ENCODE measurements around the gene ASPA. TPM values are rescaled to one million over a fixed set of nuclear protein-coding genes. Genes with fewer than 3 reads are reported as not detected.
"Not testable (repeated sequence)": the region's sequence is repeated elsewhere in the genome, so short reads cannot be mapped to it uniquely, and the experiment has no call there.

ASPA gene
- total and polyA plus RNA-seq, 2 donors (not counting 1 experiment from before 2014, with no cell fraction given), result 1.3 to 5.4 TPM

DNA sequence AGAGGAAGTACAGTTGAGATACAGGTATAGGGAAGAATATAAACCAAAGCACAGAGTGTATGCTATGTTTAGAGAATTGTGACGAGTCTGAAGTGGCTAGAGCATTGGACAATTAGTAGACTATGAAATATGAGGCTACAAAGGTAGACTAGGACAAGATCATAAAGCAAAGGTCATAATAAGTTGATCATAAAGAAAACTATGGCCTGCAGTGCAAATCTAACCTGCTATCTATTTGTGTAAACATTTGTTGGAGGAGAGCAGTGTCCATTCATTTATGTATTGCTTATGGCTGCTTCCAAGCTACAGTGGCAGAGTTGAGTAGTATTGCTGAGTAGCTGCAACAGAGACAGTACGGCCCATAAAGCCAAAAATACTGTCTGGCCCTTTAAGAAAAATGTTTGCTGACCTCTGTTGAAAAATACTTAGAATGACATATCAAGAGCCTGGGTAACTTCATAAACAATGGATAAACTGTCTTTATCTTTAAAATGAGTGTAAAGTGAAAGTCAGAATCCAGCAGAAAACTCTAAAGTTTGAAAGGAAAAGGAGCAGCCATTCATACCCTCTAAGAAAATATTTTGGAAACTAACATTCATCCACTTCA lies 27.6 kb upstream of the ASPA start:
- peak in 1 of 2 donors; percentile 6 for DNase-seq (ENCODE audit: low read depth in 2 of 2)

DNA sequence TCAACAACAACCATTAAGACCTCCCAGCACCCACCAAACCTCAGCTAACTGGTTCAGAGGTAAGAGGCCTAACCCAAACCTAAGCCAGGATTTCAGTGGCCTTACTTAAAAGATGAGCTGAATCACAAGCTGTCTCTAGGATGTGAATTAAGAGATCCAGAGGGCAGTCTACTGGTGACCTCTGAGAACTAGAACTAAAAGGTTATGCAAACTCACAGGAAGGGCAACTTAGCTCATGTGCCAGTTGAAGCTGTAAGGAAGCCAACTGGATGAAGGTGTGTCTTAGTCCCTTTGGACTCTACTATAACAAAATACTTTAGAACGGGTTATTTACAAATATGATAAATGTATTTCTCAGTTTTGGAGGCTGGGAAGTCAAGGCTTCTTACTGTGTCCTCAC lies 9.4 kb upstream of the ASPA start:
- H3K4me2 ChIP-seq (ENCODE audit: extremely low read depth, insufficient read depth, low read length); H3K9ac ChIP-seq (ENCODE audit: insufficient read depth, low read length); H3K27me3 ChIP-seq (ENCODE audit: control insufficient read depth, insufficient read depth, low read length); H3K4me3 ChIP-seq (replicated peaks in 1 of 4; ENCODE audit: control extremely low read depth in 1 of 4, insufficient read depth in 1 of 4, low read depth in 3 of 4, low read length in 4 of 4); H3K4me1 ChIP-seq (ENCODE audit: control insufficient read depth, extremely low read depth, insufficient read depth, low read length); H4K20me1 ChIP-seq (ENCODE audit: control insufficient read depth, extremely low read depth, insufficient read depth, low read length); H2AFZ ChIP-seq (ENCODE audit: low read length); H3K27ac ChIP-seq (ENCODE audit: insufficient read depth, low read length); DNase-seq (ENCODE audit: low read depth in 2 of 2); H3K79me2 ChIP-seq (ENCODE audit: control insufficient read depth, insufficient read depth, low read length); H3K36me3 ChIP-seq (ENCODE audit: control insufficient read depth, insufficient read depth, low read length); H3K9me3 ChIP-seq (ENCODE audit: control insufficient read depth, insufficient read depth, low read depth, low read length): not testable (repeated sequence)

More for the DNA sequence above, 27.6 kb upstream of the ASPA start:
- Histone ChIP-seq H3K79me2 (ENCODE audit: control insufficient read depth, insufficient read depth, low read length) (no peaks in the 10 kb centered on the region), H3K27ac (ENCODE audit: insufficient read depth, low read length) (no peak overlapping the region), H3K9ac (ENCODE audit: insufficient read depth, low read length) (no peak overlapping the region), H3K9me3 (ENCODE audit: control insufficient read depth, insufficient read depth, low read depth, low read length) (no peaks in the 10 kb centered on the region), H3K36me3 (ENCODE audit: control insufficient read depth, insufficient read depth, low read length) (no peaks in the 10 kb centered on the region), H2AFZ (ENCODE audit: low read length) (no peak overlapping the region), H3K4me1 (ENCODE audit: control insufficient read depth, extremely low read depth, insufficient read depth, low read length) (no peaks in the 10 kb centered on the region), H3K4me3 (replicated peaks in 1 of 4; ENCODE audit: control extremely low read depth in 1 of 4, insufficient read depth in 1 of 4, low read depth in 3 of 4, low read length in 4 of 4) (no peak overlapping the region), H4K20me1 (ENCODE audit: control insufficient read depth, extremely low read depth, insufficient read depth, low read length) (no peaks in the 10 kb centered on the region), H3K4me2 (ENCODE audit: extremely low read depth, insufficient read depth, low read length) (no peak overlapping the region), H3K27me3 (ENCODE audit: control insufficient read depth, insufficient read depth, low read length) (no peaks in the 10 kb centered on the region)
- no peak for TF ChIP-seq EZH2 (IDR thresholded peaks at IDR 0.05; ENCODE audit: low read length, missing control alignments)
- TF ChIP-seq, protein P1, sequence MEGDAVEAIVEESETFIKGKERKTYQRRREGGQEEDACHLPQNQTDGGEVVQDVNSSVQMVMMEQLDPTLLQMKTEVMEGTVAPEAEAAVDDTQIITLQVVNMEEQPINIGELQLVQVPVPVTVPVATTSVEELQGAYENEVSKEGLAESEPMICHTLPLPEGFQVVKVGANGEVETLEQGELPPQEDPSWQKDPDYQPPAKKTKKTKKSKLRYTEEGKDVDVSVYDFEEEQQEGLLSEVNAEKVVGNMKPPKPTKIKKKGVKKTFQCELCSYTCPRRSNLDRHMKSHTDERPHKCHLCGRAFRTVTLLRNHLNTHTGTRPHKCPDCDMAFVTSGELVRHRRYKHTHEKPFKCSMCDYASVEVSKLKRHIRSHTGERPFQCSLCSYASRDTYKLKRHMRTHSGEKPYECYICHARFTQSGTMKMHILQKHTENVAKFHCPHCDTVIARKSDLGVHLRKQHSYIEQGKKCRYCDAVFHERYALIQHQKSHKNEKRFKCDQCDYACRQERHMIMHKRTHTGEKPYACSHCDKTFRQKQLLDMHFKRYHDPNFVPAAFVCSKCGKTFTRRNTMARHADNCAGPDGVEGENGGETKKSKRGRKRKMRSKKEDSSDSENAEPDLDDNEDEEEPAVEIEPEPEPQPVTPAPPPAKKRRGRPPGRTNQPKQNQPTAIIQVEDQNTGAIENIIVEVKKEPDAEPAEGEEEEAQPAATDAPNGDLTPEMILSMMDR (conservative IDR thresholded peaks at IDR 0.05 in 1 of 2, IDR thresholded peaks at IDR 0.05 in 1 of 2; ENCODE audit: low read depth in 1 of 2, low read length in 2 of 2), result no peak

DNA sequence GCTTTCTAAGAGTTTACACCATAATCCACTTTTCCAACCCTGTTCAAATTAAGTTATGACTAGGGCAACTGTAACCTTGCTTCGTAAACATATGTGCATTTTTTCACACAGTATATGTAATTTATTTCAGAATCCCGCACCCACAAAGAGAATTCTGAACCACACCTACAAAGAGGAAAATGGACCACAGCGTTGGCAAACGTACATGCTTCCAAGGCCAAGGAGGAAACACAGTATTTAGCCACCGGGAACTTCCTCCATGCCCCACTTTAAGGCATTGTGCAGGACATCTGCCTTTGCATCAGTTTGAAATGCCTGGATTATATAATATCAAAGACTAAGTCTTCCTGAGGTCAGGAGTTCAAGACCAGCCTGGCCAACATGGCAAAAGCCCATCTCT lies 6.3 kb upstream of the ASPA start:
- no peaks in the 10 kb centered on the region for H4K20me1 ChIP-seq (ENCODE audit: control insufficient read depth, extremely low read depth, insufficient read depth, low read length)
- TF ChIP-seq EZH2 (IDR thresholded peaks at IDR 0.05; ENCODE audit: low read length, missing control alignments), result no peak
- TF ChIP-seq, protein P1 (conservative IDR thresholded peaks at IDR 0.05 in 1 of 2, IDR thresholded peaks at IDR 0.05 in 1 of 2; ENCODE audit: low read depth in 1 of 2, low read length in 2 of 2), result no peak
- H3K4me2 ChIP-seq (ENCODE audit: extremely low read depth, insufficient read depth, low read length), result no peak overlapping the region
- DNase-seq (ENCODE audit: low read depth in 2 of 2), result no peak
- H3K36me3 ChIP-seq (ENCODE audit: control insufficient read depth, insufficient read depth, low read length), result no peaks in the 10 kb centered on the region
- no peaks in the 10 kb centered on the region for H3K4me1 ChIP-seq (ENCODE audit: control insufficient read depth, extremely low read depth, insufficient read depth, low read length)
- H3K27me3 ChIP-seq (ENCODE audit: control insufficient read depth, insufficient read depth, low read length), result no peaks in the 10 kb centered on the region
- no peaks in the 10 kb centered on the region for H3K79me2 ChIP-seq (ENCODE audit: control insufficient read depth, insufficient read depth, low read length)
- no peak overlapping the region for H3K27ac ChIP-seq (ENCODE audit: insufficient read depth, low read length)
- no peak overlapping the region for H2AFZ ChIP-seq (ENCODE audit: low read length)
- H3K9me3 ChIP-seq (ENCODE audit: control insufficient read depth, insufficient read depth, low read depth, low read length), result no peaks in the 10 kb centered on the region
- H3K4me3 ChIP-seq (replicated peaks in 1 of 4; ENCODE audit: control extremely low read depth in 1 of 4, insufficient read depth in 1 of 4, low read depth in 3 of 4, low read length in 4 of 4), result no peak overlapping the region
- no peak overlapping the region for H3K9ac ChIP-seq (ENCODE audit: insufficient read depth, low read length)
